Activated T-cell treated with anti-CD3 and anti-CD28 coated beads, Interleukin-2, amount 50 U/mL, for 48 hours (primary cell): ENCODE results near the gene TOX2.

ENCODE experiments used
- DNase-seq, 2 experiments: peaks; one replicate each; pipeline ENCODE4 v3.0.0-alpha.2; 2020

Gene TOX2

GRCh38 chr20:43914311-43915210, at the start of gene TOX2:
TSS of gene TOX2 (plus strand) at chr20:43914852. CDS start at chr20:43914892, 40 bp downstream.
- DNase-seq = peak; percentile 41 to 45

GRCh38 chr20:43868091-43868490, 46.6 kb upstream of the TOX2 start:
- DNase-seq = no peak

GRCh38 chr20:43870484-43870883, 44.2 kb upstream of the TOX2 start:
- DNase-seq = no peak

GRCh38 chr20:43878776-43879175, 35.9 kb upstream of the TOX2 start:
- no peak for DNase-seq

- no peak for DNase-seq
Measured at GRCh38 chr20:43893930-43894329, 20.7 kb upstream of the TOX2 start.

GRCh38 chr20:43894491-43894890, 20.2 kb upstream of the TOX2 start:
- no peak for DNase-seq

- DNase-seq = no peak
Measured at GRCh38 chr20:43895235-43895634, 19.4 kb upstream of the TOX2 start.

- no peak for DNase-seq
Measured at GRCh38 chr20:43899274-43900120, 15.2 kb upstream of the TOX2 start.

GRCh38 chr20:43900121-43900466, 14.6 kb upstream of the TOX2 start:
- no peak for DNase-seq

GRCh38 chr20:43900496-43900895, 14.2 kb upstream of the TOX2 start:
- no peak for DNase-seq

- no peak for DNase-seq
Measured at GRCh38 chr20:43901296-43901695, 13.4 kb upstream of the TOX2 start.

GRCh38 chr20:43903953-43904826, 10.5 kb upstream of the TOX2 start:
- DNase-seq = no peak

- no peak for DNase-seq
Measured at GRCh38 chr20:43904827-43905177, 9.8 kb upstream of the TOX2 start.

- no peak for DNase-seq
Measured at GRCh38 chr20:43906505-43907034, 8.1 kb upstream of the TOX2 start.

GRCh38 chr20:43909211-43909610, 5.4 kb upstream of the TOX2 start:
- DNase-seq = no peak

GRCh38 chr20:43909720-43910119, 4.9 kb upstream of the TOX2 start:
- no peak for DNase-seq

GRCh38 chr20:43910564-43910963, 4.1 kb upstream of the TOX2 start:
- no peak for DNase-seq

GRCh38 chr20:43911066-43911465, 3.6 kb upstream of the TOX2 start:
- DNase-seq = no peak

- DNase-seq = no peak
Measured at GRCh38 chr20:43913291-43914025, 1.2 kb upstream of the TOX2 start.

GRCh38 chr20:43915211-43916072, 790 bp downstream of the TOX2 start:
- DNase-seq = peak; percentile 58 to 64
